Stimulated activated CD4-positive, alpha-beta T cell treated with anti-CD3 and anti-CD28 coated beads, Interleukin-12 subunit alpha, Interleukin-12 subunit beta, amount 100 ng/mL, for 24 hours (primary cell): ENCODE measurements around the gene SLC25A36.

ENCODE experiments used
- DNase-seq, 2 experiments: peaks; one replicate each; pipeline ENCODE4 v3.0.0-alpha.2; 2020; ENCODE audit warnings: low read depth in 2 of 2

Gene SLC25A36, protein sequence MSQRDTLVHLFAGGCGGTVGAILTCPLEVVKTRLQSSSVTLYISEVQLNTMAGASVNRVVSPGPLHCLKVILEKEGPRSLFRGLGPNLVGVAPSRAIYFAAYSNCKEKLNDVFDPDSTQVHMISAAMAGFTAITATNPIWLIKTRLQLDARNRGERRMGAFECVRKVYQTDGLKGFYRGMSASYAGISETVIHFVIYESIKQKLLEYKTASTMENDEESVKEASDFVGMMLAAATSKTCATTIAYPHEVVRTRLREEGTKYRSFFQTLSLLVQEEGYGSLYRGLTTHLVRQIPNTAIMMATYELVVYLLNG

DNA sequence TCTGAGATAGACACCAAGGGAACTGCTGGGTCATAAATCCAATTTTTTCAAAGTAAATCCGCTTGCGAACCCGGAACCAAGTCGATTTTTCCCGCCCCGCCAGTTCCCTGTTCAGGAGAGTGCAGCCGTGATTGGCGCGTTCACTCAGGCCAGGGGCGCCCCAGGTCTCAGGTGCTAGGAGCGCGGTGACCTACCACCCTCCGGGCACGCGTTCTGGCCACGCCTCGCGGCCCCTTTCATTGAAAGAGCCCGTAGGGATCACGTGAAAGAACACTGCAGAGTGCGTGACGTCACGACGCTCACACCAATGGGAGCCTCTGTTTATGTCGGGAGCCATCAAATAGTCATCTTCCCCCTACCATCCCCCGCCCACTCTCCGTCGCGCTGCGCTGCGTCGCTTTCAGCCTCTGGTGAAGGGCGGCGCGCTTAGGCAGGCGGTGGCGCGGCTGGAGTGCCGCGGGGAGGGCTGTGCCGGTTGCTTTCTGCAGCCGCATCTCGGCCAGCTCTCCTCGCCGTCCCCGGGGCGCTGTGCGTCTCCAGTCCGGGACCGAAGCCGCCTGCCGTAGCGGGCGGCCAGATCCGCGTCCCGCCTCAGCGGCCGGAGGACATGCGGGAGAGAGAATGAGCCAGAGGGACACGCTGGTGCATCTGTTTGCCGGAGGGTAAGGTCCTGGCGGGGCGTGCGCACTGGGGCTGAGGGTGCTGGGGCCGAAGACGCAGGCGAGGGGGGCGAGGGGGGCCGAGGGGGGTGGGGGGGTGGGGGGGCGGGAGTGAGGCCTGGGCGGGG, at the start of gene SLC25A36:
TSS of gene SLC25A36 (plus strand) at position 403 of the 787 bp plus-strand sequence. CDS start at position 622, 219 bp downstream.
- peak; percentile 91 to 94 for DNase-seq

DNA sequence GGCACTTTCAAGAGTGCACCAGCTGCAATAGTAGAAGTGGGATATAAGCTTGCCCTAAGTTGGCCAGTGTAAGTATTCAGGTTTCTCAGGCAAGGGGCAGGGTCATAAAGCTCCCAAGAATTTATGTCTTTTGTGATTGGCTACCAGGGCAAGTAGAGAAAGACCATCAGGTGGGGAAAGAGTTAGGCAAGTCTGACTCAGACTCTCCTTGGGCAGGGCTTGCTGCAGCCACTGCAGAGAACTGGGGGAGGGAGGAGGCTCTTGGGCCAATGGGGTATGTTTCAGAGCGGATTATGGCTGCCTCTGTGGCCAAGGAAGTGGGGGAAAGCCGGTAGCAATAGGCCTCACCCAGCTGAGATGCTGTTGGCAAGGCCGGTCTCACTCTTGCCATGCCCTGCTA, 44.6 kb upstream of the SLC25A36 start:
- DNase-seq: no peak

DNA sequence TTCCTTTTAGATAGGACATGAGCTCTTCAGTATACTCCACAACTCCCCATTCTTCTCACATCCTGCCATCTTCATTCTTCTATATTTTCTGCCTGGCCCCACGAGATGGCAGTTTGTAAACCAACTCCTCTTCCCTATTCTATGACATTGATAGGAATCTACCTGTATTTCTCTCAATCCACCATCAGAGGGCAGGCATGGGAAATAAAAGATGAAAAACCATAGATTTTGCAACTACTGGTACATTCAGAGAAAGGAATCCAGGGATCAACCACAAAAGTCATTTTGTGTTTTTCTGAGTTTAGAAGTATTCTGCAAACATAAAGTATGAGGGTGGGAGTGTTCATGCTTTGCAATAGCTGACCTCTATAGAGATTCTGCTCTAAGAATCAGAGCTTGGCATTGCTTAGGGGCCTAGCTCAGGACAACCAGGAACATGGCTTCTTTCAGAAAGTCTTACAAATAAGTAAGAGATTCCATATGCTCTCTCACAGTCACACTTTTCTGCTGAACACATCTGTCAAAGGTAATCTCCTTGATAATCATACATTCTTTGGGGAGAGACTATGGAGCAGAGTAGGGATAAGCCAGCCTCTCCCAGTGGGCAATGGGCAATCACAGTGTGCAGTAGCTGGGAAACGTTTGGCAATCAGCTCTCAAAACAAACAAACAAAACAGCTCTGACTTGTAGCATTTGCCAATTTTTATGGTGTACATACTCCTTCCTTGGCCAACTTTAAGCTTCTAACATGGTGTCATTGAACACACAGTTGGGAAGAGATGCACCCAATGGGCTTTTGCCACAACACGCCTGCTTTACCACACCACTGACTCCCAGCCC, 43.1 kb upstream of the SLC25A36 start:
- DNase-seq: no peak

DNA sequence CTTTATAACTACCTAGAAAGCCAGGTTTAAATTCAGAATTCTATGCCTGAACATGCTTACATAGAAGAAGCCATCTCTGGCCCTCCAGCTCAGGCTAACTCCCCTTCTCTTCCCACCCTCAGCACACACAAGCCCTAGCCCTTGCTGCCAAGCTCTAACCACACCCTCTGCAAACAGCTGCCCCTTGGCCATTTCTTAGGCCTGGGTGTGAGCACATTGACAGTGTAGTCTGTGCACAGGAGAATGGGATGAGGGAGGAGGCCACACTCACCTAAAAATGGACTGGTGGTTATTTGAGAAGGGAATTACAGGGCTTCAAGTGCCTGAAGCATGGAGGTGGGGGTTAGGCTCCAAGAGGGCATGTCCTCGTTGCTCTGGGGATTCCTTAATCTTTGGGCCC, 42.3 kb upstream of the SLC25A36 start:
- no peak for DNase-seq

DNA sequence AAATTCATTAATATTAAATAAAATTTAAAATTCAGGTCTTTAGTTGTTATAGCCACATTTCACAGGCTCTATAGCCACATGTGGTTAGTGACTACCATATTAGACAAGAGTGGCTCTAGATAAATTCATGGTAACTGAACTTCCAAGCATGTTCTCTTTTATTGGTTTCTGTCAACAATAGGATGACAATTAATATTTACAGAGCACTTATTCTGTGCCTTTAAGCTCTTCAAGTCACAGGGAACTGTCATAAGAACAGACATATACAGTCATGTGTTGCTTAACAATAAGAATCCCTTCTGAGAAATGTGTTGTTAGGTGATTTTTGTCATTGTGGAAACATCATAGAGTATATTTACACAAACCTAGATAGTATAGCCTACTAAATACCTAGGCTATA, 38.8 kb upstream of the SLC25A36 start:
- DNase-seq: no peak

DNA sequence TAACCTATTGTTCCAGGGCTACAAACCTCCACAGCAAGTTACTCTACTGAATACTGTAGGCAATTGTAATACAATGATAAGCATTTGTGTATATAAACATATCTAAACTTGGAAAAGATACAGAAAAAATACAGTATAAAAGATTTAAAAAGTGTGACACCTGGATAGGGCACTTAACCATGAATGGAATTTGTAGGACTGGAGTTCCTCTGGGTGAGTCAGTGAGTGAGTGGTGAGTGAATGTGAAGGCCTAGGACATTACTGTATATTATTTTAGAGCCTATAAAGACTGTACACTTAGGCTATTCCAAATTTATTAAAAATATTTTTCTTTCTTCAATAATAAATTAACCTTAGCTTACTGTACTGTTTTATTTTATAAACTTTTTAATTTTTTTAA, 38.4 kb upstream of the SLC25A36 start:
- no peak for DNase-seq

DNA sequence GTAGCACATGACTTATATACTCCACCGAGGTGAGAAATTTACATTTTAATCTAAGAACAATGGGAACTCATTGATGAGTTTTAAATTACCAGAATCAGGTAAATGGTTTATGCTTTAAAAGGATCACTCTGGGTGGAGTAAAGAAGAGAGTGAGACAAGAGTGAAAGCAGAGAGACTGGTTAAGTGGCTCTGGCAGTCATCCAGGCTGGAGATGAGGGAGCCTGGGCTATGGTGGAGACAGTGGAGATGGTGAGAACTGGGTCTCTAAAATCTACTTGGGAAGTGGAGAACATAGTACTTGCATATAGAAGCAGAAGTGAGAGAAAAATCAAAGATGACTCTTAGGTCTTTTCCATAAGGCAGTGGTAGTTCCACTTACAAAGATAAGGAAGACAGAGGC, 37.1 kb upstream of the SLC25A36 start:
- no peak for DNase-seq

DNA sequence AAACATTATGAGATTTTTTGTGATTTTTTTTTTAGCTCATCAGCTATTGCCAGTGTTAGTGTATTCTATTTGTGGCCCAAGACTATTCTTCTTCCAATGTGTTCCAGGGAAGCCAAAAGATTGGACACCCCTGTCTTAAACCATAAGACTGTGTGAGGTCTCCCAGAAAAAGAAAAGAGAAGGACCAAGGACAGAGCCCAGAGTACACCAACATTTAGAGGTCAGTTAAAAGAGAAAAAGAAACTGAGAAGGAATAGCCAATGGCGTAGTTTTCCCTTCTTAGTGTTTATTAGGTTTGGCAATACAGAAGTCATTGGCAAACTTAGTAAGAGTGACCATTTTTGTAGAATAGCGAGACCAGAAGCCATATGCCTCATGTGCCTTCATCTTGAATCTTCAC, 36.1 kb upstream of the SLC25A36 start:
- no peak for DNase-seq

DNA sequence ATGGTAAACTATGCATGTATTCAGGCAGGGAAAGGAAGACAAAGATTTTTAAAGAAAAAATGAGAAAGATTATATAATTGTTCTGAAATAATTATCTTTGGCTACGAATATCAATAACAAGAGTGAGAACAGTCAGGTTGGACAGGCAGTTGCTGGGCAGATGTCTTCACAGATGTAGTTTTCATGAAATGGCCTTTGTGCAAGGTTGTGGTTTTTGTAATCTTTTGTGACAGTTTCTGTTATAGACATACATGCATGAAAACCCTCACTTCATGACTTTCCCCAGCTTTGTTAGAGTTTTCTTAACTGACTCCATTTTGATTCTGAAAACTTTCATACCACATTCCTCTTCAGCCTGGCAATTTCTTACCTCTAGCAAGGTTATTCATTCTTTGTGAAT, 34.9 kb upstream of the SLC25A36 start:
- DNase-seq: no peak

DNA sequence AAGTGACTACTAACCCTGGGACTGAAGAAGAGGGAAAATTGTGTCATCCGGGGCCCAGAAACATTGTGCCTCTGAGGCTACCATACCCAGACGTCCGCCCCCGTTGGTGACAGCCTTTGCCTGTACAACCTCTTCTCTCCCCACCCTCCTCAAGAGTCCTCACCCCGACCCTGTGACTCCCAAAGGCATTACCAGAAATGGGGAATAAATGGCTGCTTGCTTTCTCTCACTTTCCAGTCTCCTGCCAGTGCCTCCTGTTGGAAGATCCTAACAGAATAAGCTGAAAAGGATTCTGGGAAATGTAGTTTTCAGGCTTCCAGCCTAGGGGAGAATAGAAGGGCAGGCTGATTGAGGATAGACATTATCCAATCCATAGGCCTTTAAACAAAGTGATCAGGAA, 30.8 kb upstream of the SLC25A36 start:
- DNase-seq: no peak

DNA sequence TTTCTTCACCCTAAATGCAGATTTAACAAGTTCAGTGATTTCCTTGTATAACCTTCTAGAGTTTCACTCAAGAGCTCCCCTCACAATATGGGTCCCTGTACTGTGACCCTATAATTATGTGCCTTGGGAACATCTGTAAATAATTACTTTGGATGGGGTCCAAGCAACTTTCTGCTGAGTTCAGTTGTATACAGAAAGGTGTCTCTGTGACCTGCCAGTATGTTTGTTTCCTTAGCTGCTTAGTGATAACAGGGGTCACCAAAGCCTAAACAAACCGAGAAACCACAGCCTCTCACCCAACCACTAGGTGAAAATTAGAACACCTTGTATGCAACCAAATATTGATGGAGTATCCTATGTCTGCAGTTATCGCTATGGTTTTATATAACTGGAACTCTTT, 29.8 kb upstream of the SLC25A36 start:
- DNase-seq: no peak

DNA sequence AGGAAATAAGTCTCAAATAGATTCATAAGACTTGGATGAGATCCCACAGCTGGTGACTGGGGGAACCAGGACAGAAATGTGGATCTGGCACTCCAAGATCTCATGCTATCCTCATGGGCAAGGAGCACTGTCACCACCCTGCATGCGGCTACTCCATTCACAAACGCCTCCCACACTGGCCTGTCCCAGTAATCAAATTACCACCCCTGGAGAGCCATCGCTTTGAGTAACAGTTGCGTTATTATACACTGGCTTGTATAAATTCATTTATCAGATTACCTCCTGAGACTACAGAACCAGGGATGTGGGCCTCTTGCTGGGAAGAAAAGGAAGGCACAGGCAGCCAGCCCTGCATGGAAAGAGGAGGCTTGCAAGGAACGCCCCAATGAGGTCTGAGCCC, 27.9 kb upstream of the SLC25A36 start:
- DNase-seq: no peak

DNA sequence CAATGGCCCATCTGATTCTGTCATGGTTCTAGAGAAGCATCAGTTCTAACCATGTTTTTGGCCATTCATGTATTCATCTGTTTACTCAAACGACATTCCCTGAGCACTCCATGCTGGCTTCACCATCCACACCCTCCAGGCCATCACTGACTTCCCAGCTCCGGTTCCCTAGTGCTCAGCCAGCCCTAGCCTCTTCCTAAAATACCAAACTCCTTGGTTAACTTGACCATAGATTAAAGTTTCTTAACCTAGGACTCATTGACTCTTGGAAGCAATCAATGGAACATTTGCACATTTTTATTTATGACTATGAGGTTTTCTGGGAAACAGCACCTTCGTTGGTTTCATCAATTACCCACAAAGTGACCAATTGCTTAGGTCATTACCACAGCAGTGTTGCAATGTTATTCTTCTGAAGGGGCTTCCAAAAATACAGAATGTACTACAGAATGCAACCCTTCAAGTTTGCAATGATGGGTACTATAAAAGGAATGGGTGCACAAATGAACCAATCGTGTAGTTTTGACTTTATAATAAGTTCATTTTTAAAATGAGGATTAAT, 27.2 kb upstream of the SLC25A36 start:
- no peak for DNase-seq

DNA sequence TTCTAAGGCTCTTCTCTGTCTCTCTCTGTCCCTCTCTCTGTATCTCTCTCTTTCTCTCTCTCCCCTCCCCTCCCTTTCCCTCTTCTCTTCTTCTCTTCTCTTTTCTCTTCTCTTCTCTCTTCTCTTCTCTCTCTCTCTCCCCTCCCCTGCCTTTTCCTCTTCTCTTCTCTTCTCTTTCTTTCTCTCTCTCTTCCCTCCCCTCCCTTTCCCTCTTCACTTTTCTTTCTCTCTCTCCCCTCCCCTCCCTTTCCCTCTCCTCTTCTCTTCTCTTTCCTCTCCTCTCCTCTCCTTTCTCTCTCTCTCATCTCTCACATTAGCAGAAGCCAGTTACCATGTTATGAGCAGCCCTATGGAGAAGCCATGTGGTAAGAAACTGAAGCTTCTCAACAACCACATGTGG, 25.0 kb upstream of the SLC25A36 start:
- no peak for DNase-seq

DNA sequence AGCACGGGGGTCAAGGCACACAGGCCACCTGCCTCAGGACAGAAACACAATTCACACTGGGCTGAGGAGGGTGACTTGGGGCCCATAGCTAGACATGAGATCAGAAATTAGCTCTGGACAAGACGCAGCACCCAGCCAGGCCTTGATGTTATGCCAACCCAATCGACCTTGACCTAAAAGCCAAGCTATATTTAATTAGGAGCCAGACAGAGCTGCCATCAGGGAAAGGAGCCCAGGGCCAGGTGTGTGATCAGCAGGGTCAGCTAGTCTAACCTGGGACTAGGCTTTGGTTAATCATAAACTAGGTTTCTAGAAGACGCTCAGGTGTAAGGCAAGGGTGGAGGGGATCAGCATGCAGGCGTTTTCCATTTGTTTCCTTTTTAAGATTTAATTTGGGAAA, 23.9 kb upstream of the SLC25A36 start:
- DNase-seq: no peak

DNA sequence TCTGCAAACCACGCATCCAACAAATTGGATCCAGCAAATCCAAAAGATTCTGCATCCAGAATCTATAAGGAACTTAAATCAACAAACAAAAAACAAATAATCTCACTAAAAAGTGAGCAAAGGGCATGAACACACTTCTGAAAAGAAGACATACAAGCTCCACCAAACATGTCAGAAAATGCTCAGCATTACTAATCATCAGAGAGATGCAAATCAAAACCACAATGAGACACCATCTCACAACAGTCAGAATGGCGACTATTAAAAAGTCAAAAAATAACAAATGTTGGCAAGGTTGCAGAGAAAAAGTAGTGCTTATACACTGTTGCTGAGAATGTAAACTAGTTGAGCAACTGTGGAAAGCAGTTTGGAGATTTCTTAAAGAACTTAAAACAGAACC, 21.6 kb upstream of the SLC25A36 start:
- DNase-seq: no peak

DNA sequence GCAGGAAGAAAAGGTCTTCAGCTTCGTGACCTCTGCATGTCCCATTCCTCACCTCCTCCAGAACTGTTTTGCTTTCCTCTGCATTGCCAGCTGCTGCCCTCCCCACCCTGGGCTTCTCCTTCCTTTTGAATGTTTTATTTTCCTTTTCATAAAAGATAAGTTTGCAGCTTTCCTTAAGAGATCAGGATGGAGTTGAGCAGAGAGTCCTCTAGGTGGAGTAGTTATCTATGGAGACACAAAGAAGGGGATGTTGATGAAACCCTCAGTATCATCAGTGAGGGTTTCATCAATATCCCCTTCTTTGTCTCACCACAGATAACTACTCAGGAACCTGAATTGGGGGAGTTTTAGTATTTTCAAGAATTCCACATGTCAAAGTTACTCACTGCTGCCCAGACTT, 19.0 kb upstream of the SLC25A36 start:
- DNase-seq: no peak

DNA sequence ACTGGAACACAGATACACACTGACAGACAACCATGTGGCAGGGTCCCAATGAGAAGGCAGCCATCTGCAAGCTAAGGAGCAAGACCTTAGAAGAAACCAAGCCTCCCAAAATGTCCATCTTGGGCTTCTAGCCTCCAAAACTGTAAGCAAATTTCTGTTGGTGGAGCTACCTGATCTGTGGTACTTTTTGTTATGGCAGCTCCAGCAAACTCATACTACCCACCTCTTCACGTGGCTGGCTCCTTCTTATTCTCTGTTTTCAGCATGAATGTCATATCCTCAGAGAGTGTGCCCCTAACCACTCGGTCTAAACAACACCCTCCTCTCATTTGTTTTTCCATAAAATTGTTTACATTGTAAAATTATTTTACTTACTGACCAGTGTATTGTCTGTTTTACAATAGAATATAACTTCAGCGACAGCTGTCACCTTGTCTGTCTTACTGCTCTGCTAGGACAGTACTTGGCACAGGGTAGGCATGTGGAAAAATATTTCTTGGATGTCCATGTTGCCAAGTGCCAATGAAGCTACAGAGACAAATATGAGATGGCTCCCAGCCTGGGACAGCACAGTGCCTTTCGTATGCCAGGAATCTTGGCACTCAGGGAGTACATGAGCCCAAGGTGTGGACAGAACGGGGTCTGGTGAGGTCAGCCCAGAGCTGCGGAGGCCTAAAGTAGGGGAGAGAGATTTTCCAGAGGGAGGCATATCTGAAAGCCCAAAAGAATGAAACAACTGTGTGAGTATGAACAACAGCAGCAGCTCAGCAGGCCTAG, 17.4 kb upstream of the SLC25A36 start:
- no peak for DNase-seq

DNA sequence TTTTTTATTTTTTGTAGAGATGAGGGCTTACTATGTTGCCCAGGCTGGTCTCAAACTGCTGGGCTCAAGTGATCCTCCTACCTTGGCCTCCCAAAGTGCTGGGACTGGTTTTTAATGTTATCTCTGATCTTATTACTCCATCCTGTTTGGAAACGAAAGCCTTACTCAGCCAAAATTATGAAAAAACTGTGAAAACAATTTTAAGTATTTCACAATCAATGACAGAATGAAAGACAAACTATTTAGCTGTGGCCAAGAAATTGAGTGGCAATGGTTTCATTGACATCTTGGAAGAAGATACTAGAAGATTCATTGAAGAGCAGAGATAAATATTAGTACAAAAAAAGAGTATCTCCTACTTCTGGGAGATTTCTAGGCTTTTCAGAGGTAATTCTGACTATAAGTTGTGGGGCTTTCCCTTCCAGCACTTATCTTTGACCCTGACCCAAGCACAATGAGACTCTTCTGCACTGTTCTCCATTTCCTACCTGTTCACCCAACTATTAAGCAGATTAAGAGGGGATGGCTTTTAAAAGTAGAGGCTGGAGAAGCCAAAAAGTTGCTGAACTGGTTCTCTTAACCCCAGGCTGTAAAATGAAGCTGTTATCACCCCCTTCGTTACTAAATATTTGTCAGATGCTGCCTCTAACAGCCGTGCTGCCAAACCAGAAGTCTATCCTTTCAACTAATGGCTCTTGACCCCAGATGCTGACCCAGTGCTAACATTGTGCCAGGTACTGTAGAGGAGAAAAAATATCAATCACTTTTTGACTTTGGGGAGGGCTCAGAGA, 14.2 kb upstream of the SLC25A36 start:
- no peak for DNase-seq

DNA sequence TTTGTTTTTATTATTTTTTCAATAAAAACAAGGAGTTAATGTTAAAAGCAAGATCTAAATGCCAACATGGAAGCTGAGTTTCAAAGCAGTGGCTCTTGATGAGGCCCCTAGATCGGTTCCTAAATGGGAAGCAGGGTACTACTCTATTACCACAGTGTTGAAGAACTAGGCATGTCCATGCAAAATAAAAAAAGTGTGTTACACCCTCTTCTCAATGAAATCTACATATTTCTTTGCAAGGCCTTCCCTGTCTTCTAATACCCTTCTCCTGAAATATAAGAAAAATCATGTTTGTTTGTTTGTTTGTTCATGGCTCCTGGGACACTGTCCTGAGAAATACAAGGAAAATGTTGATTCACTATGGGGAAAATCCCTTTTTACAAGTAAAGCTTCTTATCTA, 12.2 kb upstream of the SLC25A36 start:
- DNase-seq: no peak

DNA sequence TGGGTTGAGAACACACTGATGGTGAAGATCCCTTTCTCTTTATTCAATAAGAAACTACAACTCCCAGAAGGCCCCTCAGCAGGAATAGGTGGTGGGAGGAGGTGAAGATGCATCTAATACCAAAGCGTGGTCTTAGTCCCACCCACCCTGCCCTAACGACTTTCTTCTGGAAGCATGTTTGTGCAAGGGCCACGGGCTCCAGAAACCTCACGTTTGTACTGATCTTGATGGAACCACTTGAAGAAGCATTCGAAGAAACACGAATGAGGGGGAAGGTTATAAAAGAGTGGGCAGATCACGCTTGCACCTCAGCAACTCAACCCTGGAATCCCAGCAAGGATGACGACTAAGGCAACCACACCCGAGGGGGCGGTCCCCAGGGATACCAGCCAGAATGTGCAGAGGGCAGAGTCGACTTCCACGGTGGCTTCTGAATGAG, 10.6 kb upstream of the SLC25A36 start:
- DNase-seq: no peak
